ENCODE results near the gene WDR17.

Gene WDR17

GRCh38 chr4:176099314-176099713 is 33.7 kb downstream of the WDR17 start:
- no peak for DNase-seq

GRCh38 chr4:176102414-176103063 is 36.9 kb downstream of the WDR17 start:
- DNase-seq: no peak

- DNase-seq: no peak
Measured at GRCh38 chr4:176107695-176108094, 42.1 kb downstream of the WDR17 start.

GRCh38 chr4:176123710-176124407 is 58.2 kb downstream of the WDR17 start:
- no peak for DNase-seq

DNA sequence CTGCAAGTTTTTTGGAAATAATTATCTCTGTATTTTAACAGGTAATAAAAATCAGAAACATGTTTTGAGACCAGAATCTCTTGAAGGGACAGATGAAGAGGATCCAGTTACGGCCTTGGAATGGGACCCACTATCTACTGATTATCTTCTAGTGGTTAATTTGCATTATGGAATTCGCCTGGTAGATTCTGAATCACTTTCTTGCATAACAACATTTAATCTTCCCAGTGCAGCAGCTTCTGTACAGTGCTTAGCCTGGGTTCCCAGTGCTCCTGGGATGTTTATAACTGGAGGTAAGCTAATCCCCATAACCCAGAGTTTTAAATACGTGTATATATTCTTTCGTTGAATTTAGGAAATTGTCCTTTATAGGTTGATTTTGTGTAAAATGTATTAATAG is 59.4 kb downstream of the WDR17 start:
- no peak for DNase-seq

DNA sequence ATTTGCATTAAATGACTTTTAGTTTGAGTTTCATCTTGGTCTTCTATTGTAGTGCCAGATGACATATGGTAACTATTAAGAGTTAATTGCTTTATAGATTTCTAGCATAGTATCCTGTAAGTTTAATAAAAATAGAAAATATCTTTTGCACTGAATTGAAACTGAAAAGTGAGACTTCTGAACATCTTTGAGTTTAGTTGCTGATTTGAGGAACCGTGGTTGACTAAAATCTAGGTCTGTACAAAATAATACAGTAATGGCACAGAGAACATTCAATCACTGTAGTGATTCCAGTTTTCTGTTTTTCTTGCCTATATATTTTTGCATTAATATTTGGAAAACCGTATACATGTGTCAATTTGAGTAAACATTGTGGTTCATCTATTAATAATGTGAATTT is 69.0 kb downstream of the WDR17 start:
- DNase-seq: no peak

DNA sequence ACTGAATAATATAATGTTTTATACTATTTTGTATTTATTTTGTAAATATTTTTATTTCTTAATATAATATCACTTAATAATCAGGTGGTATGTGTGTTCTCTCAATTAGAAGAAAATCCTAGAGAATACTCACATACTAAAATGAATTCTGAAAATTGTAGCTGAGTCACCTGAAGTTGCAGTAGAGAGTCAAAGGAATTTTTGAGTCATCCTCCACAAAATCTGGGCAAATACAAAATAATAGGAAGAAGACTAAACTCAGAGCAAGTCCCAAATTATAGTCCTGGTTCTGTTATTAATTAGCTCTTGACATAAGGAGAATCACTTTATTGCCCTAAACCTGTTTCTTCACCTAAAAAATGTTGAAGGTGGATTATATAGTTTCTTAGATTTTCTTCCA is 72.0 kb downstream of the WDR17 start:
- DNase-seq: no peak

- no peak for DNase-seq
Measured at GRCh38 chr4:176139518-176139917, 73.9 kb downstream of the WDR17 start.

- no peak for DNase-seq
Measured at GRCh38 chr4:176142253-176142652, 76.6 kb downstream of the WDR17 start.

- no peak for DNase-seq
Measured at GRCh38 chr4:176149680-176150355, 84.2 kb downstream of the WDR17 start.

- no peak for DNase-seq
Measured at GRCh38 chr4:176150356-176150682, 84.7 kb downstream of the WDR17 start.

GRCh38 chr4:176150704-176151103 is 85.1 kb downstream of the WDR17 start:
- no peak for DNase-seq

GRCh38 chr4:176153124-176153523 is 87.5 kb downstream of the WDR17 start:
- no peak for DNase-seq

DNA sequence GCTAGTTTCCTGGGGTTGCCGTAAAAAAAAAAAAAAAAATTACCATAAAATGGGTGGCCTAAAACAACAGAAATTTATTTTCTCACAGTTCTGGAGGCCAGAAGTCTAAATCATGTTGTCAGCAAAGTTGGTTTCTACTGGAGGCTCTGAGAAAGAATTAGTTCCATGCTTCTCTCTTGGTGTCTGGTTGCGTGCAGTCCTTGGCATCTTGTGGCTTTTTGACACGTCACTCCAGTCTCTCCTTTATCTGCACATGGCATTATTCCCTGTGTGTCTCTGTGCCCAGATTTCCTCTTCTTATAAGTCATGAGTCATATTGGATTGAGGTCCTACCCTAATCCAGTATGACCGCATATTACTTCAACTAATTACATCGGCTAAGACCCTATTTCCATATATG is 91.0 kb downstream of the WDR17 start:
- no peak for DNase-seq

GRCh38 chr4:176163041-176163440 is 97.4 kb downstream of the WDR17 start:
- DNase-seq: no peak

DNA sequence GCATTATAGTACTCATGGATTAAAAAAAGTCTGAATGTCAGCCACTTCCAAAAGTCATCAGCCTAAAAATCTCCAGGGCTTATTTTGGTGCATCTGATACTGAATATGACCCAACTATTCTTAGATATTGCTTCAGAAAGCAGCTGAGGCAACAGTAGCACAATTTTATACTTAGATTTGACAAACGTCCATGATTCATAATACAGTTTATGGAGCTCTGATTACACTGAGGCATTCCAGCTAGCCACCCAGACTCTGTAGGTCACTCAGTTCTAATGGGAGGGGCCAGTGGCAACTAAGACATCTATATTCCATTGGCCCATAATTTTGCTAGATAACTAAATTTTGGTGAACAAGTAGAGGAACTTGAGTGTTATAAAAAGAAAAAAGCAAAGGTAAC is 119.4 kb downstream of the WDR17 start:
- no peak for DNase-seq

DNA sequence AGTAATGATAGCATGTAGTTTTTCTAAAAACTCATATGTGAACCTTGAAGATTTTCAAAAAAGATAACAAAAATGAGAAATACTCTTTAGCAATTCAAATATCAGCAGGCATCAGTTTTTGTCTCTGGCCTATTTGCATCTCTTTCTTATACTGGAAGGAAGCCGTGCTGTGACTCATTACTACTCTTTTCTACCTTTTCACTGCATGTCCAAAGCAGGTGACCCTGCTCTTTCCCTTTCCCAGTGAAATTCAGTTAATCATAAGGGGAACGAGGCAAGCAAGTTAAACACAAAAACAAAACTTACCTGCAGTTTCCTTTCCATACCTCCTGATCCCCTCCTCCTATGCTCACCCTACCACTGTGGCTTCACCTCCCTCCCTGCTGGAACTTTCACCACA is 120.4 kb downstream of the WDR17 start:
- DNase-seq: no peak

DNA sequence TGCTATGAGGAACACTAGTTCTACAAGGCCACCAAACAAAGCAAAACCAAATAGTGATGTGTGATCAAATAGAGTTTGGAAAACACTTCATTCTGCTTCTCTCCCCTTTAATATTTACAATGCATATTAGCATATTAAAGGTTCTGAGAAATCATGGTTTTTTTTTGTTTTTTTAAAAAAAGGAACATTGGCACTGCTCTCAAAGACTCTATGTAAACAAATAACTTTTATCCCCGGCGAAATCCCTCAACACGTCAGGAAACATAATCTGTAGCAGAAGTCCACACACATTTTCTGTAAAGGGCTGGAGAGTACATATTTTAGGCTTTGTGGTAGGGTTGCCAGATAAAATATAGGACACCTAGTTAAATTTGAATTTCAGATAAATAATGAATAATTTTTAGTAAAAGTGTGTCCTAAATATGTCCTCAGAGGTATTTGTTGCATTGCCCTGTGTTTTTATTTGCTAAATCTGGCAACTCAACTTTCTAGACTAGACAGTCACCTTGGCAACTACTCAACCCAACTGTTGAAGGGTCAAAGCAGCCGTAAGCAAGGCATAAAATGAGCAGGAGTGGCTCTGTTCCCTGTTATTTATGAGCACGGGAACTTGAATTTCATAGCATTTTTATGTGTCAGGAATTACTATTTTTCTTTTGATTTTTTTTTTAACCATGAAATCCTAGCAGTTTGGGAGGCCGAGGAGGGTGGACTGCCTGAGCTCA is 121.2 kb downstream of the WDR17 start:
- no peak for DNase-seq

- no peak for DNase-seq
Measured at GRCh38 chr4:176187624-176188023, 122.0 kb downstream of the WDR17 start.

DNA sequence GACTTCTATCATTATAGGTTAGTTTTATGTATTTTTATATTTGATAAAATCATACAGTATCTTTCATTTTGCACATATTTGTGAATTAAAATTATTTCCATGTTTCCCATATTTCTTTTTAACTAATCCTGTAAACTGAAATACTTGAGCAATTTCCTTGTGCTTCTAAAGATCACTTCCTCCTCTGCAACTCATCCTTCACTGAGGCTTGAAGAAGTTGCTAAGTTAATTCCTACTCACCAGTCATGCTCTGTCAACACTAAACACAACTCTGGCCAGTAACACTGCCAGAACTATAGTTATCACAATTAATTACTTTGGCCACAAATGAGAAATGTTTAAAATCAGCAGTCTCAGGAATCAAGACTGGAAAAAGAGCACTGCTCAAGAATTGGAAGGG is 123.0 kb downstream of the WDR17 start:
- DNase-seq: no peak

DNA sequence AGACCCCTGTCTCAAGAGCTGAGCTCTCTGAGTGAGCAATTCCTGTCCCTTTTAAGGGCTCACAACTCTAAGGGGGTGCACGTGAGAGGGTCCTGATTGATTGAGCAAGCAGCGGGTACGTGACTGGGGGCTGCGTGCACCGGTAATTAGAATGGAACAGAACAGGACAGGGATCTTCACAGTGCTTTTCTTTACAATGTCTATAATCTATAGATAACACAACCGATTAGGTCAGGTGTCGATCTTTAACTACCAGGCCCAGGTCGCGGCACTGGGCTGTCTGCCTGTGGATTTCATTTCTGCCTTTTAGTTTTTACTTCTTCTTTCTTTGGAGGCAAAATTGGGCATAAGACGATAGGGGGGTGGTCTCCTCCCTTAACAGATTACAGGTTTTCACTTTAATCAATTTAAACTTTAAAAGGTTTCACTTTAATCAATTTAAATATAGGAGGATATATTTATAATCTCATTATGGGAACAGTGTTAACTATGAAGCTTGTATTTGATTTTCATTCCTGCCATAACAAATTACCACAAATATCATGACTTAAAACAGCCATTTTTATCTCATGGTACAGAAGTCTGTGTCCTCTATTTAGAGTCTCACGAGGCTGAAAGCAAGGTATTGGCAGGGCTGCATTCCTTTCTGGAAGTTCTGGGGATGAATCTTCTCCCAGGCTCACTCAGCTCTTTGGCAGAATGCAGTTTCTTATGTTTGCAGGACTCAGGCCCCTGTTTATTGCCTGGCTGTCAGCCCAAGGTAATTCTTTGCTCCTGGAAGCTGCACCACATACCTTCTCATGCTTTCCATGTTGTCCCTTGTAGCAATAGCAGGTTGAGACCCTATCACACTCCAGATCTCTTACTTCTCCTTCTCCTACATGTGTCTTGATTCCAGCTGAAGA is 124.5 kb downstream of the WDR17 start:
- no peak for DNase-seq

DNA sequence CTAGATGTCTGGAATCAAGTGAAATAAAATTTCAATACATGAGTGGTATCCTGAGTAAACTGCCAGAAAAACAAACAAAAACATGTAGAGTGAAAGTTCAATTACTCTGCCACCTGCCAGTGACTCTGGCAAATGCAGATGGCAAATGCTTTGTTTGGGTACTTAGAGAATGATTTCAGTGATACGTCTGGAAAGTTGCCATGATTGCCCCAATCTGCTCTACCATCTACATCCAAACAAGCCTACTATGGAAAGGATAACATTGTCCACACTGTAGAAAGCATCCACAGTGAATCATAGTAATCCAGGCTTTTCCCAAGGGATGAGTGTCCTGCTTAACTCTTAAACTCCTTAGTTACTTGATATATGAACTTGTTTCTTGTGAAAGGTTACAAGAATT is 126.3 kb downstream of the WDR17 start:
- no peak for DNase-seq

DNA sequence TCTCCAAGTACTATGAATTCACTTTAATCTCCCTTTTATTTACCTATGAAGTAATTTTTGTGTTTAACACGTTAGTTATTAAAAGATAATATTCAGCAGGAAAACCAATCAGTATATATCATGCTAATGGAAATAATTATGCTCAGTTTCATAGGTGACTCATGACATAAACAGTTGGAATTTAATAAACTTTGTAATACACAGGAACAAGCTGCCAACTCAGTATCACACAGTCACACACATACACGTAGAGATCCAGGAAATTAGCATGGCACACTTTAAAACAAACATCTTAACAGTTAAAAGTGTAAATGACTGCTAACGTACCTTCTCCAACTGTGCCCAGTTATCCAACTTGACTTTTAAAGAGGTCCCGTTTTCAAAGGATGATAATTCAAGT is 127.5 kb downstream of the WDR17 start:
- no peak for DNase-seq

Data from cerebellar nuclear complex (tissue), 1 donor.